Transverse colon (tissue), 4 donors: ENCODE measurements around the gene LDHD.

Experiments
- POLR2AphosphoS5 ChIP-seq, 3 donors: sonication (generic); formaldehyde crosslinking; IDR thresholded peaks; one replicate each; pipeline ENCODE4 v1.6.1; 2016; ENCODE audit warnings: antibody characterized with exemption in 3 of 3
- TF ChIP-seq, protein P1 (sequence below), 5 experiments: fragments of 200-600 bp in 3 of 5; fragments of 450-650 bp in 2 of 5; sonication (generic) in 3 of 5; IDR thresholded peaks; 1 replicate in 2 of 5; 2 replicates in 3 of 5; pipeline ENCODE4 v1.5.1; 2016 to 2017; ENCODE audit warnings: antibody characterized with exemption in 5 of 5, inconsistent platforms in 3 of 5, mild to moderate bottlenecking in 2 of 5, moderate library complexity in 1 of 5

DNA sequence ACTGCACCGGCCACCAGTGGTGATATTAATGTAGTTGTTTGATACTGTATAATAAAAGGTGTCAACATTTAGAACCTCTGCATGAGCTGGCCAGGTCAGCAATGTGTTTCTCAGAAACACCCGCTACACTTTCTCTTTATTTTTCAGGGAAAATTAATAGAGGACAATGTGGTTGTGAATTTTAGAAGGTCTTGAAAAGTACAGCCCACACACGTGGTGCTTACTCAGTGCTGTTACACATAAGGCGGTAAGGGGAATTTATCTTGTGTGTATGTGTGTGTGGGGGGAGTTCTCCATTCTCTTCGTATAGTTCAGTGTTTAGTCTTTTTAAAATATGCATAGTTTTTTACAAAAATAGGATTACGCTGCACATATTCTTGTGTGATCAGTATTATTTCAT is 27.4 kb upstream of the LDHD start:
- TF ChIP-seq, protein P1, sequence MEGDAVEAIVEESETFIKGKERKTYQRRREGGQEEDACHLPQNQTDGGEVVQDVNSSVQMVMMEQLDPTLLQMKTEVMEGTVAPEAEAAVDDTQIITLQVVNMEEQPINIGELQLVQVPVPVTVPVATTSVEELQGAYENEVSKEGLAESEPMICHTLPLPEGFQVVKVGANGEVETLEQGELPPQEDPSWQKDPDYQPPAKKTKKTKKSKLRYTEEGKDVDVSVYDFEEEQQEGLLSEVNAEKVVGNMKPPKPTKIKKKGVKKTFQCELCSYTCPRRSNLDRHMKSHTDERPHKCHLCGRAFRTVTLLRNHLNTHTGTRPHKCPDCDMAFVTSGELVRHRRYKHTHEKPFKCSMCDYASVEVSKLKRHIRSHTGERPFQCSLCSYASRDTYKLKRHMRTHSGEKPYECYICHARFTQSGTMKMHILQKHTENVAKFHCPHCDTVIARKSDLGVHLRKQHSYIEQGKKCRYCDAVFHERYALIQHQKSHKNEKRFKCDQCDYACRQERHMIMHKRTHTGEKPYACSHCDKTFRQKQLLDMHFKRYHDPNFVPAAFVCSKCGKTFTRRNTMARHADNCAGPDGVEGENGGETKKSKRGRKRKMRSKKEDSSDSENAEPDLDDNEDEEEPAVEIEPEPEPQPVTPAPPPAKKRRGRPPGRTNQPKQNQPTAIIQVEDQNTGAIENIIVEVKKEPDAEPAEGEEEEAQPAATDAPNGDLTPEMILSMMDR (IDR thresholded peaks at IDR 0.05) = no peak
- TF ChIP-seq POLR2AphosphoS5 (IDR thresholded peaks at IDR 0.05) = no peak
